HepG2 (cell line): ENCODE measurements around the gene PERCC1.

ENCODE experiments used
- BCLAF1 ChIP-seq: fragments of 450-650 bp; IDR thresholded peaks from 2 replicates; pipeline ENCODE4 v1.6.1; 2017; ENCODE audit warnings: mild to moderate bottlenecking
- BRCA1 ChIP-seq: sonication (generic); formaldehyde crosslinking; IDR thresholded peaks from 2 replicates; pipeline ENCODE4 v1.4.0; 2020; ENCODE audit warnings: missing genetic modification reagents
- E2F5 ChIP-seq: sonication (generic); formaldehyde crosslinking; conservative IDR thresholded peaks from 2 replicates; pipeline ENCODE4 v1.4.0; 2020; ENCODE audit warnings: missing genetic modification reagents
- FOXA1 ChIP-seq, 2 experiments: fragments of 450-650 bp in 1 of 2; sonication (generic) in 1 of 2; formaldehyde crosslinking in 1 of 2; IDR thresholded peaks; 2 replicates each; pipeline versions ENCODE4 v1.4.0 to v1.6.1; 2016 to 2020; ENCODE audit warnings: missing genetic modification reagents in 1 of 2
- MLX ChIP-seq: IDR thresholded peaks from 2 replicates; pipeline ENCODE4 v1.6.1; 2016
- MLXIP ChIP-seq: sonication (generic); formaldehyde crosslinking; IDR thresholded peaks from 2 replicates; pipeline ENCODE4 v1.9.0; 2021; ENCODE audit warnings: missing genetic modification reagents, borderline replicate concordance
- MYNN ChIP-seq: sonication (generic); formaldehyde crosslinking; IDR thresholded peaks from 2 replicates; pipeline ENCODE4 v1.4.0; 2020; ENCODE audit warnings: mild to moderate bottlenecking, low read depth, missing genetic modification reagents
- POLR2A ChIP-seq, 2 experiments: IDR thresholded peaks; 2 replicates each; pipeline ENCODE4 v1.6.1; 2011; ENCODE audit warnings: low read depth in 2 of 2, low read length in 2 of 2, mild to moderate bottlenecking in 1 of 2, moderate library complexity in 1 of 2; ENCODE audit not compliant: insufficient read depth in 1 of 2
- RAD21 ChIP-seq: fragments of 450-650 bp; formaldehyde crosslinking; IDR thresholded peaks from 2 replicates; pipeline ENCODE4 v1.5.0; 2020; ENCODE audit warnings: mild to moderate bottlenecking
- STAT5B ChIP-seq: sonication (generic); formaldehyde crosslinking; IDR thresholded peaks from 2 replicates; pipeline ENCODE4 v1.4.0; 2020; ENCODE audit warnings: missing genetic modification reagents
- ZFP41 ChIP-seq: sonication (generic); formaldehyde crosslinking; IDR thresholded peaks from 2 replicates; pipeline ENCODE4 v1.4.0; 2020; ENCODE audit warnings: mild to moderate bottlenecking, missing genetic modification reagents, borderline replicate concordance
- ZNF253 ChIP-seq: sonication (generic); formaldehyde crosslinking; IDR thresholded peaks from 2 replicates; pipeline ENCODE4 v1.8.0; 2022; ENCODE audit warnings: mild to moderate bottlenecking, missing genetic modification reagents, borderline replicate concordance
- ZNF512B ChIP-seq: sonication (generic); formaldehyde crosslinking; IDR thresholded peaks from 2 replicates; pipeline ENCODE4 v1.5.1; 2020; ENCODE audit warnings: missing genetic modification reagents, mild to moderate bottlenecking, borderline replicate concordance
- TF ChIP-seq, protein P1 (sequence below): sonication (generic); formaldehyde crosslinking; IDR thresholded peaks from 2 replicates; pipeline ENCODE4 v1.5.0; 2020; ENCODE audit warnings: mild to moderate bottlenecking, missing genetic modification reagents, moderate library complexity

- no peak for TF ChIP-seq STAT5B
- no peak for TF ChIP-seq BRCA1 (CRISPR knock-in tag)
- no peak for TF ChIP-seq MLX
- TF ChIP-seq ZNF512B = no peak
- no peak for TF ChIP-seq E2F5 (CRISPR knock-in tag)
- TF ChIP-seq MYNN (CRISPR knock-in tag) = no peak
- TF ChIP-seq POLR2A (IDR thresholded peaks at IDR 0.05; ENCODE audit: insufficient read depth in 1 of 2, low read depth in 2 of 2, low read length in 2 of 2) = no peak
- no peak for TF ChIP-seq FOXA1 (IDR thresholded peaks at IDR 0.05)
- TF ChIP-seq FOXA1 (CRISPR knock-in tag; IDR thresholded peaks at IDR 0.05) = no peak
- TF ChIP-seq, protein P1, sequence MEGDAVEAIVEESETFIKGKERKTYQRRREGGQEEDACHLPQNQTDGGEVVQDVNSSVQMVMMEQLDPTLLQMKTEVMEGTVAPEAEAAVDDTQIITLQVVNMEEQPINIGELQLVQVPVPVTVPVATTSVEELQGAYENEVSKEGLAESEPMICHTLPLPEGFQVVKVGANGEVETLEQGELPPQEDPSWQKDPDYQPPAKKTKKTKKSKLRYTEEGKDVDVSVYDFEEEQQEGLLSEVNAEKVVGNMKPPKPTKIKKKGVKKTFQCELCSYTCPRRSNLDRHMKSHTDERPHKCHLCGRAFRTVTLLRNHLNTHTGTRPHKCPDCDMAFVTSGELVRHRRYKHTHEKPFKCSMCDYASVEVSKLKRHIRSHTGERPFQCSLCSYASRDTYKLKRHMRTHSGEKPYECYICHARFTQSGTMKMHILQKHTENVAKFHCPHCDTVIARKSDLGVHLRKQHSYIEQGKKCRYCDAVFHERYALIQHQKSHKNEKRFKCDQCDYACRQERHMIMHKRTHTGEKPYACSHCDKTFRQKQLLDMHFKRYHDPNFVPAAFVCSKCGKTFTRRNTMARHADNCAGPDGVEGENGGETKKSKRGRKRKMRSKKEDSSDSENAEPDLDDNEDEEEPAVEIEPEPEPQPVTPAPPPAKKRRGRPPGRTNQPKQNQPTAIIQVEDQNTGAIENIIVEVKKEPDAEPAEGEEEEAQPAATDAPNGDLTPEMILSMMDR = no peak
- no peak for TF ChIP-seq MLXIP (CRISPR knock-in tag)
- TF ChIP-seq ZNF253 (CRISPR knock-in tag) = no peak
- no peak for TF ChIP-seq RAD21
- TF ChIP-seq ZFP41 (CRISPR knock-in tag) = no peak
- TF ChIP-seq BCLAF1 = no peak
Observed at GRCh38 chr16:1407753-1408152, 23.1 kb upstream of the PERCC1 start.
